ENCODE results near the gene KCNC2.

The KCNC2 gene

DNA sequence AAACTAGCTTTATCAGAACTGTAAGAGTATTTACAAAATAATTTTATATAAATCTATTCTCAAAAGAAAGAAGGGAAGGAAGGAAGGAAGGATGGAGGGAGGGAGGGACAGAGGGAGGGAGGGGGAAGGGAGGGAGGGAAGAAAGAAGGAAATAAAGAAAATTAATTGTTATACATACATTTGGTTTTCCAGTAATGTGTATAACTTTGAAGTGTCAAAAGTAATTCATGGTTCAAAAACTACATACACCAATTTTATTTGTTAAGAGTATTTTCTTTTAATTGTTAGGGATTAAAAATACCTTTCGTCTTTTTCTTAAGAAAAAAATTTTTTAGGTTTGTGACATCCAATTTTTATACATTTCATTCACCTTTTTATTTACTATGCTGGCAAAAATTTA, 17.5 kb upstream of the KCNC2 start:
- no peak for DNase-seq (ENCODE audit: low read depth)
- TF ChIP-seq, protein P1, sequence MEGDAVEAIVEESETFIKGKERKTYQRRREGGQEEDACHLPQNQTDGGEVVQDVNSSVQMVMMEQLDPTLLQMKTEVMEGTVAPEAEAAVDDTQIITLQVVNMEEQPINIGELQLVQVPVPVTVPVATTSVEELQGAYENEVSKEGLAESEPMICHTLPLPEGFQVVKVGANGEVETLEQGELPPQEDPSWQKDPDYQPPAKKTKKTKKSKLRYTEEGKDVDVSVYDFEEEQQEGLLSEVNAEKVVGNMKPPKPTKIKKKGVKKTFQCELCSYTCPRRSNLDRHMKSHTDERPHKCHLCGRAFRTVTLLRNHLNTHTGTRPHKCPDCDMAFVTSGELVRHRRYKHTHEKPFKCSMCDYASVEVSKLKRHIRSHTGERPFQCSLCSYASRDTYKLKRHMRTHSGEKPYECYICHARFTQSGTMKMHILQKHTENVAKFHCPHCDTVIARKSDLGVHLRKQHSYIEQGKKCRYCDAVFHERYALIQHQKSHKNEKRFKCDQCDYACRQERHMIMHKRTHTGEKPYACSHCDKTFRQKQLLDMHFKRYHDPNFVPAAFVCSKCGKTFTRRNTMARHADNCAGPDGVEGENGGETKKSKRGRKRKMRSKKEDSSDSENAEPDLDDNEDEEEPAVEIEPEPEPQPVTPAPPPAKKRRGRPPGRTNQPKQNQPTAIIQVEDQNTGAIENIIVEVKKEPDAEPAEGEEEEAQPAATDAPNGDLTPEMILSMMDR (IDR thresholded peaks at IDR 0.05; ENCODE audit: control insufficient read depth, insufficient read depth, low read depth, low read length, missing control alignments) = no peak
- H3K4me3 ChIP-seq (ENCODE audit: control insufficient read depth, low read depth, low read length) = no peak overlapping the region

GRCh38 chr12:75212072-75212471, 2.4 kb upstream of the KCNC2 start:
- TF ChIP-seq, protein P1 (IDR thresholded peaks at IDR 0.05; ENCODE audit: control insufficient read depth, insufficient read depth, low read depth, low read length, missing control alignments) = no peak
- H3K4me3 ChIP-seq (ENCODE audit: control insufficient read depth, low read depth, low read length) = no peak overlapping the region
- DNase-seq (ENCODE audit: low read depth) = no peak

DNA sequence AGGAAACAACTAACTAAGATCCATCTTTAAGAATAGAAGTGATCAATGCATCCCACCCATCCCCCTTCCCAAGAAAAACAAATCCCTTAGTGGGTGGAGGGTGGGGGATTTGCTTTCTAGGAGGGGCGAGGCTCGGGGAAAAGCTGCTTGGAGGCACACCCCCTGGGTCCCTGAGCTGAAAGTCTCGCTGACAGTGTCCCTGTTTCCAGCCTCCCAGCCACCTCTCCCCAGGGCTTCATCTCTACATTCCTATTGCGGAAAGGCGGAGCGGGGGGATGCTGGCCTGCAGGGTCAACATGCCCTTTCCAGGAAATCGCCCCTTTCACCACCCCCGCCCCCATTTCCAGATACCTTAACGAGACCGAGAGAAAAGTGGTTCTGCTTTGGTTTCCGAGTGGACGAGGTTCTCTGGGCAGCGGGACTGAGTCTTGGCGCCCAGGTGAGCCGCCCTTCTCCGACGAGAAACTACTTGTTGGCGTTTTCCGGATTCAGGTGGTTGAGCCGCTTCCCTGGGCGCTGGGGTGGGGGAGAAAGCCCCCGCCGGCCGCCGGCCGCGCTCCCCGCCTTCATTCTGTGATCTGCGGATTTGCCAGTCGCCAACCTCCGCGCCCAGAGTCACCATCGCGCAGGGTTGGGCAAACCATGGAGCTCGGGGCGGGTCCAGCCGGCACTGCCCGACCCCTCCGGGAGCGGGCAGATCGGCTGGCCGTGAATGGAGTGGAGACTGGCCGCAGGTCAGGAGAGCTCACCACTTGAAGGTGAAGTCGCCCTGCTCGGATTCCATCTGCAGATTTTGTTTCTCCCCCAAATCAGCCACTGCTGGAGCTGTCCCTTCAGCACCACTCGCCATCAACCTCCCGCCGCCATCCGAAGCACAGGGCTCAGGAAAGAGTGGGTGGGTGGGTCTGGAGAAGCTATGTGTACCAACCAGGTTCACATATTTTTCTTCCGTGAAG, 505 bp downstream of the KCNC2 start:
- DNase-seq (ENCODE audit: low read depth) = no peak
- TF ChIP-seq, protein P1 (IDR thresholded peaks at IDR 0.05; ENCODE audit: control insufficient read depth, insufficient read depth, low read depth, low read length, missing control alignments) = no peak
- no peak overlapping the region for H3K4me3 ChIP-seq (ENCODE audit: control insufficient read depth, low read depth, low read length)

GRCh38 chr12:75207338-75208083, 2.1 kb downstream of the KCNC2 start:
- TF ChIP-seq, protein P1 (IDR thresholded peaks at IDR 0.05; ENCODE audit: control insufficient read depth, insufficient read depth, low read depth, low read length, missing control alignments) = no peak
- H3K4me3 ChIP-seq (ENCODE audit: control insufficient read depth, low read depth, low read length) = no peak overlapping the region

DNA sequence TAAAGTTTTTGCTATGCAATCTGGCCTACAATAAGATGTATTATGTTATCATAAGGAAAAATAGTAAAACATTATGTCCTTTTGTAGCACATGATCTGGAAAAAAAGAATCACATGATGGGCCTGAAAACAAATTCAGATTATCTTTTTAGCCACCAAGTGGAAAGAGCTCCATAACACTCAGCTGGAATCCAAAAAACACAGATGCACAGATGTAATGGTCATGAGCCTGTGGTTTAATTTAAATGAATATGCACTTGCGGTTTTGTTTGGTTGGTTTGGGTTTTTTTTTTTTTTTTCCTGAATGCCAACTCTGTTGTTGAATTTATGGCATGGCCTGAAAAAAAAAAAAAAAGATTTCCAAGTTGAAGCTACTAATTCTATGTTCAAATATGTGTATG, 4.1 kb downstream of the KCNC2 start:
- no peak overlapping the region for H3K4me3 ChIP-seq (ENCODE audit: control insufficient read depth, low read depth, low read length)
- no peak for DNase-seq (ENCODE audit: low read depth)
- TF ChIP-seq, protein P1 (IDR thresholded peaks at IDR 0.05; ENCODE audit: control insufficient read depth, insufficient read depth, low read depth, low read length, missing control alignments) = no peak

More at GRCh38 chr12:75207338-75208083, 2.1 kb downstream of the KCNC2 start:
- no peak for DNase-seq (ENCODE audit: low read depth)

DNA sequence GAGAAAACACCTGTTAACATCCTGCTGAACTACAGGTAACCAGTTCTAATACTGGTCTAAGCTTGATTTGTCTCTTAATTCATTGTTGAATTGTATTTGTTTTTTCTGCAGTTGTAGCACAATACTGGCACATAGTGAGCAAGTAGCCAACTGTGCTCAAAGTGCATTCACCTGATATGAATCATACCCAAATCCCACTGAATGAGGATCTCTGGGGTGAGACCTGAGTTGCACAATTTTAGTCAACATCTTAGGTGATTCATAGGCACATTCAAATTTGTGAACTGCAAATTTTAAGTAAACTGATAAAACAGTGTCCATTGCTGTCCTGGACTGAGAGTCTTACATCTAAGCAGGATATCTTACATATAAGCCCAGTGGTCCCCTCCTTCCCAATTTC, 12.8 kb downstream of the KCNC2 start:
- no peak for DNase-seq (ENCODE audit: low read depth)
- no peak overlapping the region for H3K4me3 ChIP-seq (ENCODE audit: control insufficient read depth, low read depth, low read length)
- TF ChIP-seq, protein P1 (IDR thresholded peaks at IDR 0.05; ENCODE audit: control insufficient read depth, insufficient read depth, low read depth, low read length, missing control alignments) = no peak

Data from AG09309 (cell line).